ENCODE data around the gene GJC1. TPM values are rescaled to one million over a fixed set of nuclear protein-coding genes. Genes with fewer than 3 reads are reported as not detected.

GJC1 gene
- total RNA-seq, 1 experiment from 2014 or later, result 119 TPM

GRCh38 chr17:44804302-44805089 lies 25.6 kb downstream of the GJC1 start:
- H3K4me3 Mint-ChIP-seq, result no peak overlapping the region
- peaks cover 3 to 7% of the 10 kb centered on the region in 2 experiments; a peak in 3 of 4 replicates for H3K4me1 Mint-ChIP-seq
- Histone ChIP-seq H3K4ac (ENCODE audit: low read depth, low read length) (no peak overlapping the region), H3K4me1 (ENCODE audit: insufficient read depth, low read length) (no peaks in the 10 kb centered on the region), H3K14ac (ENCODE audit: insufficient read depth, low read length) (no peak overlapping the region), H3K56ac (ENCODE audit: insufficient read length, low read depth, low read length) (no peak overlapping the region), H4K91ac (ENCODE audit: insufficient read length, low read depth, low read length) (no peak overlapping the region), H4K5ac (ENCODE audit: insufficient read length, low read depth, low read length) (no peak overlapping the region), H3T11ph (ENCODE audit: low read length) (no peak overlapping the region), H3K27ac (ENCODE audit: insufficient read length, low read depth, low read length) (no peak overlapping the region), H3K23ac (ENCODE audit: insufficient read length, low read depth, low read length) (no peak overlapping the region), H4K20me1 (ENCODE audit: control insufficient read depth, insufficient read depth, insufficient read length) (no peaks in the 10 kb centered on the region), H2BK20ac (ENCODE audit: low read depth, low read length, poor library complexity, severe bottlenecking) (no peak overlapping the region), H3K27me3 (ENCODE audit: insufficient read depth, low read length) (no peaks in the 10 kb centered on the region), H3K23me2 (ENCODE audit: insufficient read length, low read depth, low read length, poor library complexity, severe bottlenecking) (no peaks in the 10 kb centered on the region), H3K18ac (ENCODE audit: insufficient read length, low read depth, low read length) (no peak overlapping the region), H2AFZ (ENCODE audit: low read length) (no peak overlapping the region), H3K79me2 (ENCODE audit: insufficient read depth, low read length) (peaks cover 6% of the 10 kb centered on the region; the same call in 1 of the 2 replicates), H2BK15ac (ENCODE audit: low read depth, low read length) (no peak overlapping the region), H4K8ac (replicated peaks; ENCODE audit: insufficient read length, low read depth, low read length) (no peak overlapping the region), H2AK5ac (ENCODE audit: insufficient read length, low read length) (no peak overlapping the region), H2BK12ac (ENCODE audit: insufficient read length, low read depth, low read length) (no peak overlapping the region), H2BK120ac (ENCODE audit: low read depth, low read length, poor library complexity, severe bottlenecking) (no peak overlapping the region), H3K9ac (ENCODE audit: extremely low read depth, insufficient read length, low read length) (no peak overlapping the region), H3K4me2 (ENCODE audit: insufficient read depth, insufficient read length, low read length) (no peak overlapping the region), H3K79me1 (ENCODE audit: insufficient read depth, low read depth, low read length, poor library complexity, severe bottlenecking) (peaks cover 5% of the 10 kb centered on the region), H2BK5ac (ENCODE audit: insufficient read length, low read length) (no peak overlapping the region), H3K9me3 (ENCODE audit: control insufficient read depth, low read depth, low read length) (no peaks in the 10 kb centered on the region)
- H3K36me3 Mint-ChIP-seq (ENCODE audit: insufficient read depth in 1 of 3, low read depth in 3 of 3), result peaks cover 46 to 83% (median 73%) of the 10 kb centered on the region in 3 experiments
- no CpG with 5 or more reads among the region's 10 CpGs for WGBS (ENCODE audit: extremely low coverage, insufficient read length, low lambda C conversion rate)
- no peak for DNase-seq
- no peaks in the 10 kb centered on the region for H3K9me3 Mint-ChIP-seq
- no peaks in the 10 kb centered on the region for H3K27me3 Mint-ChIP-seq (ENCODE audit: low read depth)
- H3K27ac Mint-ChIP-seq, result peak overlapping the region in 1 of 3 experiments; percentile 22; a peak in 1 of 7 replicates
- no peak for TF ChIP-seq CTCF (conservative IDR thresholded peaks at IDR 0.05)
